ENCODE measurements around the gene LRRC2. TPM values are rescaled to one million over a fixed set of nuclear protein-coding genes. Genes with fewer than 3 reads are reported as not detected.

LRRC2 gene
- total and polyA plus RNA-seq, 2 of the 13 experiments (the other 11 are each of a cell fraction or from before 2014, with no cell fraction given), result 0.27 to 0.58 TPM

DNA sequence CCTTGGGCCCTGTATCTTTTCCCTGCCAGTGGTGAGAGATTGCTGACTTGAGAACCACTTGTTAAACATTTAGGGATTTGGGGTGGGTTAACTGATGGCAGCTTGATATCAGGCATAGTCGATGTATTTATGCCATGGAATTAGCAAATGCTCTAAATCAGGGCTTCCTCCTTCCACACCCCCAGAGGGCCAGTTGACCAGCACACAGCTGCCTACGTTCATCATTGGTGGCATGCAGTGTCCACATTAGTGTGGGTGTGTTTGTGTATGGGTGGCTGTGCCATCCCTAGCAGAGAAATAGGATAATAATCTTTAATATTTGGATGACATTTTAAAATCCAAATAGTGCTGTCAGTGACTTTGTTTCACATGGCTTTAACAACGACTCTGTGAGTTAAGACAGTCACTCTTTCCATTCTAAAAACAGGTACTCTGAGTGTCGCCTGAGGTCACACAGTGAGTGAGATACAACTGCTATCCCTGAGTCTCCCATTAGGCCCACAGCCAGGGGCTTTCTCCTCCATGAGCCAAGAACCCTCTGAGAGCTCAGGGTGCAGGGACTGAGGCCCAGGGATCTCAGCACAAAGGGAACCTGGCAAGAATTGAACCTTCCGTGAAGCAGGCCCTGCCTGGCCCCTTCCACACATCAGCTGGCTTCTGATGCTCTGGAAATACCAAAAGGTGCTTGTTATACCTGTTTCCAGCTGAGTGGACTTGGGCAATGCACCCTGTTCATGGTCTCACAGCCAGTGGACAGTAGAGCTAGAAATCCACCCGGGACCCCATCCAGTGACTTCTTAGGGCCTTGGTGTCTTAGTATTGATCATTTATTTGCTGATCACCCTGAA, 97.1 kb downstream of the LRRC2 start (continued):
- TF ChIP-seq, protein P1, sequence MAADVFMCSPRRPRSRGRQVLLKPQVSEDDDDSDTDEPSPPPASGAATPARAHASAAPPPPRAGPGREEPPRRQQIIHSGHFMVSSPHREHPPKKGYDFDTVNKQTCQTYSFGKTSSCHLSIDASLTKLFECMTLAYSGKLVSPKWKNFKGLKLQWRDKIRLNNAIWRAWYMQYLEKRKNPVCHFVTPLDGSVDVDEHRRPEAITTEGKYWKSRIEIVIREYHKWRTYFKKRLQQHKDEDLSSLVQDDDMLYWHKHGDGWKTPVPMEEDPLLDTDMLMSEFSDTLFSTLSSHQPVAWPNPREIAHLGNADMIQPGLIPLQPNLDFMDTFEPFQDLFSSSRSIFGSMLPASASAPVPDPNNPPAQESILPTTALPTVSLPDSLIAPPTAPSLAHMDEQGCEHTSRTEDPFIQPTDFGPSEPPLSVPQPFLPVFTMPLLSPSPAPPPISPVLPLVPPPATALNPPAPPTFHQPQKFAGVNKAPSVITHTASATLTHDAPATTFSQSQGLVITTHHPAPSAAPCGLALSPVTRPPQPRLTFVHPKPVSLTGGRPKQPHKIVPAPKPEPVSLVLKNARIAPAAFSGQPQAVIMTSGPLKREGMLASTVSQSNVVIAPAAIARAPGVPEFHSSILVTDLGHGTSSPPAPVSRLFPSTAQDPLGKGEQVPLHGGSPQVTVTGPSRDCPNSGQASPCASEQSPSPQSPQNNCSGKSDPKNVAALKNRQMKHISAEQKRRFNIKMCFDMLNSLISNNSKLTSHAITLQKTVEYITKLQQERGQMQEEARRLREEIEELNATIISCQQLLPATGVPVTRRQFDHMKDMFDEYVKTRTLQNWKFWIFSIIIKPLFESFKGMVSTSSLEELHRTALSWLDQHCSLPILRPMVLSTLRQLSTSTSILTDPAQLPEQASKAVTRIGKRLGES (CRISPR knock-in tag; IDR thresholded peaks at IDR 0.05; ENCODE audit: borderline replicate concordance), result no peak
- TF ChIP-seq ZNF468 (CRISPR knock-in tag; IDR thresholded peaks at IDR 0.05) (no peak), ZFP36L1 (CRISPR knock-in tag; IDR thresholded peaks at IDR 0.05) (no peak)

DNA sequence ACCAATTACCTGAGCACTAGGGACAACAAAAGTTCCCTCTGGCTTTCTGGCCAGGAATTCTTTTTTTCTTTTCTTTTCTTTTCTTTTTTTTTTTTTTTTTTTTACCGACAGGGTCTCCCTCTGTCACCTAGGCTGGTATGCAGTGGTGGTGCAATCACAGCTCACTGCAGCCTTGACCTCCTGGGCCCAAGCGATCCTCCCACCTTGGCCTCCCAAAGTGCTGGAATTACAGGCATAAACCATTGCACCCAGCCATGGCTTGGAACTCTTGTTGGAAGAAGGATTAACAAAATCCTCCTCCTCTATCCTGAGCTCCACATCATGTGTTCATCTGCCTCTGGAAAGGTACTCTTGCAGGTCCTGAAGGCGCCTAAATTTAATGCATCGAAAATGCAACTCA, 98.5 kb downstream of the LRRC2 start:
- no peak for DNase-seq (ENCODE audit: low spot score)
- intact Hi-C loops (cut with micrococcal nuclease; ENCODE audit: unreplicated experiment) (no loop called here), in situ Hi-C loops (cut with HindIII; ENCODE audit: extremely low pct_ligation_motif_present, low pct_unique_long_range_greater_than_20kb) (no loop called here)
- H3K9me3 ChIP-seq (ENCODE audit: low read length), result no peaks in the 10 kb centered on the region
- no peaks in the 10 kb centered on the region for H3K79me2 ChIP-seq (ENCODE audit: insufficient read depth, low read length)
- POLR2A ChIA-PET, result no interaction called here
- CTCF ChIA-PET (ENCODE audit: low intra/inter-chr PET ratio, low total read pairs), result no interaction called here
- TF ChIP-seq SMARCE1 (IDR thresholded peaks at IDR 0.05; ENCODE audit: borderline replicate concordance) (no peak), ZNF552 (CRISPR knock-in tag; IDR thresholded peaks at IDR 0.05; ENCODE audit: borderline replicate concordance) (no peak)
- TF ChIP-seq, protein P2, sequence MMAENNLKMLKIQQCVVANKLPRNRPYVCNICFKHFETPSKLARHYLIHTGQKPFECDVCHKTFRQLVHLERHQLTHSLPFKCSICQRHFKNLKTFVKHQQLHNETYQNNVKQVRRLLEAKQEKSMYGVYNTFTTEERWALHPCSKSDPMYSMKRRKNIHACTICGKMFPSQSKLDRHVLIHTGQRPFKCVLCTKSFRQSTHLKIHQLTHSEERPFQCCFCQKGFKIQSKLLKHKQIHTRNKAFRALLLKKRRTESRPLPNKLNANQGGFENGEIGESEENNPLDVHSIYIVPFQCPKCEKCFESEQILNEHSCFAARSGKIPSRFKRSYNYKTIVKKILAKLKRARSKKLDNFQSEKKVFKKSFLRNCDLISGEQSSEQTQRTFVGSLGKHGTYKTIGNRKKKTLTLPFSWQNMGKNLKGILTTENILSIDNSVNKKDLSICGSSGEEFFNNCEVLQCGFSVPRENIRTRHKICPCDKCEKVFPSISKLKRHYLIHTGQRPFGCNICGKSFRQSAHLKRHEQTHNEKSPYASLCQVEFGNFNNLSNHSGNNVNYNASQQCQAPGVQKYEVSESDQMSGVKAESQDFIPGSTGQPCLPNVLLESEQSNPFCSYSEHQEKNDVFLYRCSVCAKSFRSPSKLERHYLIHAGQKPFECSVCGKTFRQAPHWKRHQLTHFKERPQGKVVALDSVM (CRISPR knock-in tag; IDR thresholded peaks at IDR 0.05), result peak; percentile 59
- BruUV-seq (replicated peaks), result no TSS peak
- H2AFZ ChIP-seq (ENCODE audit: low read length), result no peak overlapping the region
- no peak for ATAC-seq
- no peaks in the 10 kb centered on the region for H3K4me1 ChIP-seq (ENCODE audit: insufficient read depth, low read length)
- no peaks in the 10 kb centered on the region for H4K20me1 ChIP-seq (ENCODE audit: insufficient read depth, low read length)
- FAIRE-seq, result no peak
- peaks cover 2 to 3% of the 10 kb centered on the region in 2 experiments; a peak in 2 of 5 replicates for H3K27me3 ChIP-seq (ENCODE audit: control insufficient read depth in 1 of 2, insufficient read depth in 2 of 2, low read length in 2 of 2)
- no peak overlapping the region for H3K27ac ChIP-seq (ENCODE audit: extremely low read length, insufficient read depth, low read length)
- H3K9ac ChIP-seq (ENCODE audit: insufficient read depth, low read depth, low read length), result no peak overlapping the region
- no peak overlapping the region for H3K4me3 ChIP-seq (replicated peaks in 1 of 3; ENCODE audit: insufficient read depth in 1 of 3, low read depth in 2 of 3, low read length in 3 of 3)
- H3K4me2 ChIP-seq (ENCODE audit: low read depth, low read length), result no peak overlapping the region
- no peaks in the 10 kb centered on the region for H3K36me3 ChIP-seq (replicated peaks in 1 of 2; ENCODE audit: control insufficient read depth in 1 of 2, insufficient read depth in 2 of 2, low read length in 2 of 2)
- 45% methylated on average over 4 of the region's 4 CpGs for WGBS (ENCODE audit: low lambda C conversion rate)

All from HepG2 (cell line).